ACC112 (cell line): Measurements from ENCODE around the gene CYP4F11.
"Not testable (repeated sequence)": the region's sequence is repeated elsewhere in the genome, so short reads cannot be mapped to it uniquely, and the experiment has no call there.

Experiments
- H2AFZ ChIP-seq: fragments of 200-600 bp; sonication (generic); one replicate; pipeline ENCODE4 v1.6.0; 2017; ENCODE audit warnings: antibody characterized with exemption, low read length; ENCODE audit not compliant: unreplicated experiment
- H3K27ac ChIP-seq: fragments of 200-600 bp; sonication (generic); 2 replicates; pipeline ENCODE4 v1.5.1; 2014; ENCODE audit warnings: low read depth, mild to moderate bottlenecking, antibody characterized with exemption, low read length, moderate library complexity
- H3K27me3 ChIP-seq: fragments of 200-600 bp; sonication (generic); 2 replicates; pipeline ENCODE4 v1.6.1; 2014; ENCODE audit warnings: mild to moderate bottlenecking, antibody characterized with exemption, low read length, moderate library complexity, mixed read lengths; ENCODE audit not compliant: insufficient read depth
- H3K36me3 ChIP-seq: fragments of 200-600 bp; sonication (generic); 2 replicates; pipeline ENCODE4 v1.6.1; 2016; ENCODE audit warnings: mild to moderate bottlenecking, antibody characterized with exemption, low read length, moderate library complexity, mixed read lengths; ENCODE audit not compliant: insufficient read depth
- H3K4me1 ChIP-seq: fragments of 200-600 bp; sonication (generic); one replicate; pipeline ENCODE4 v1.6.1; 2016; ENCODE audit warnings: low read length, mixed read lengths; ENCODE audit not compliant: insufficient read depth, unreplicated experiment, control insufficient read depth
- H3K4me3 ChIP-seq: fragments of 200-600 bp; sonication (generic); 2 replicates; pipeline ENCODE4 v1.5.1; 2014; ENCODE audit warnings: mild to moderate bottlenecking, low read depth, low read length
- H3K79me2 ChIP-seq: fragments of 200-600 bp; sonication (generic); one replicate; pipeline ENCODE4 v1.6.0; 2016; ENCODE audit warnings: low read length; ENCODE audit not compliant: control insufficient read depth, unreplicated experiment, insufficient read depth

Gene CYP4F11

DNA sequence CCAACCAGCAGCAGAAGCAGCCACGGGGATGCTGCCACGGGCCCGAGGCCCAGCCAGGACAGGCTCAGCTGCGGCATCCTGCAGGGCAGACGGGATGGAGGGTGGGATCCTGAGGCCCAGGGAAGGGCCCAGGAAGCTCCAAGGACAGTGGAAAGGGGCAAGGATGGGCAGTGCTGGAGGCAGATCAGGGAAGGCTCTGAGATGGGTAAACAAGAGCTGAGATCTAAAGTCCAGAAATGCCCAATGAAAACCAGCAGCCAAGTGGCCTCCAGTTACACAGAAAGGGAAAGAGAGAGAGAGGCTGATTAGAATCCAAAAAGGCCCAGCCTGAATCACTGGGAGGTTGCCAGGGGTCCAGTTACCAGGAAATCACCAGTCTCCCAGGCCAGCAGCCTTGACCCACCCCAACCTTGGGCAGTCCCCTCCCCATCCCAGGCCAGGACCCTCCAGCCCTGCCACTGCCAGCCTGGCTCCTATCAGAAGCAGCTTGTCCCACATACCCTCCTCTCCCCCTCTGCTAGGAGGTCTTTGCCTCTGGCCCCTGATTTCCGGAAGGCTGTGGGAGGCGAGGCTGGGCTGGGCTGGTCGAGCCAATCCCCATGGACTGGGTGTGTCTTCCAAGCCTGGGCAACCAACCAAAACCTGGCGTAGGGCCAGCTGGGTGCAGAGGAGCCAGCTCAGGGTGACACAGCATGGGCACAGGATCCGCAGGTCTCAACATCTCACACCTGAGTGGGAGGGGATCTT is at the start of gene CYP4F11:
Gene CYP4F11, minus strand, starts transcription at position 198 of the 747 bp plus-strand sequence. Its CDS starts 121 bp downstream, at position 77.
- H3K27me3 ChIP-seq, result peaks cover 14% of the 10 kb centered on the region
- no peaks in the 10 kb centered on the region for H3K4me1 ChIP-seq
- no peak within 1 kb of the TSS for H3K4me3 ChIP-seq
- no peaks in the 10 kb centered on the region for H3K36me3 ChIP-seq
- H2AFZ ChIP-seq, result no peak within 1 kb of the TSS
- H3K79me2 ChIP-seq, result no peaks in the 10 kb centered on the region
- H3K27ac ChIP-seq, result no peak within 1 kb of the TSS

DNA sequence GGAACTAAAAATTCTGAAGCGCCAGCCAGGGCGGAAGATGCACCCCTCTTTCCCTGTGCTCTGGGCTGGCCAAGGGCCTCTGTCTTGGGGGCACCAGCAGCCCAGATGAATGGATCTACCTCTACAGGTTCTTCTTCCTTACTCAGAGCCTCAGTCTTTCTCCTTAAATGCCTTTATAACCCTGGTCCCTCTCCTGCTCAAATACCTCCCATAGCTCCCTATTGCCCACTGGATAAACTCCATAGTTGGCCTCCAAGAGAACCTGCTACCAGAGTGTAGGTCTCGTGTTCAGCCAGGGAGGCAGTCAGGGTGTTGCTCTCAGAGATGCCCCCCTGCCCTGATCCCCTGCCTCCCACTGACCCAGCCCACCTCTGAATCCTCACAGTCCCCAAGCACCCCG is 45.0 kb upstream of the CYP4F11 start:
- no peaks in the 10 kb centered on the region for H3K79me2 ChIP-seq
- no peaks in the 10 kb centered on the region for H3K4me1 ChIP-seq
- H3K27me3 ChIP-seq, result peaks cover 21% of the 10 kb centered on the region
- no peak overlapping the region for H2AFZ ChIP-seq
- no peak overlapping the region for H3K27ac ChIP-seq
- no peak overlapping the region for H3K4me3 ChIP-seq
- no peaks in the 10 kb centered on the region for H3K36me3 ChIP-seq

GRCh38 chr19:15977690-15978089 is 43.4 kb upstream of the CYP4F11 start:
- Histone ChIP-seq H3K79me2 (no peaks in the 10 kb centered on the region), H3K4me1 (no peaks in the 10 kb centered on the region), H3K4me3 (no peak overlapping the region), H3K27ac (no peak overlapping the region), H3K27me3 (peaks cover 23% of the 10 kb centered on the region), H2AFZ (no peak overlapping the region), H3K36me3 (no peaks in the 10 kb centered on the region)

GRCh38 chr19:15976836-15977689 is 42.7 kb upstream of the CYP4F11 start:
- H3K4me3 ChIP-seq, result no peak overlapping the region
- H3K27me3 ChIP-seq, result peaks cover 23% of the 10 kb centered on the region
- H3K36me3 ChIP-seq, result no peaks in the 10 kb centered on the region
- no peaks in the 10 kb centered on the region for H3K4me1 ChIP-seq
- H2AFZ ChIP-seq, result no peak overlapping the region
- no peaks in the 10 kb centered on the region for H3K79me2 ChIP-seq
- H3K27ac ChIP-seq, result no peak overlapping the region

DNA sequence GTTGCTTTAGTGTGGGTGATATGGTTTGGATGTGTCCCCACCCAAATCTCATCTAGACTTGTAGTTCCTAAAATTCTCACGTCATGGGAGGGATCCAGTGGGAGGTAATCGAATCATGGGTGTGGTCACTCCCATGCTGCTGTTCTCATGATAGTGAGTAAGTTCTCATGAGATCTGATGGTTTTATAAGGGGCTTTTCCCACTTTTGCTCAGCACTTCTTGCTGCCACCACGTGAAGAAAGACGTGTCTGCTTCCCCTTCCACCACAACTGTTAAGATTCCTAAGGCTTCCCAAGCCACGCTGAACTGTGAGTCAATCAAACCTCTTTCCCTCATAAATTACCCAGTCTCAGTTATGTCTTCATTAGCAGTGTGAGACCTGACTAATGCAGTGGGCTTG is 40.5 kb upstream of the CYP4F11 start:
- Histone ChIP-seq H3K4me3 (no peak overlapping the region), H3K79me2 (no peaks in the 10 kb centered on the region), H2AFZ (no peak overlapping the region), H3K36me3 (no peaks in the 10 kb centered on the region), H3K27ac (no peak overlapping the region), H3K4me1 (no peaks in the 10 kb centered on the region), H3K27me3 (peaks cover 23% of the 10 kb centered on the region)

- not testable (repeated sequence) for H2AFZ ChIP-seq, H3K27ac ChIP-seq, H3K79me2 ChIP-seq
Measured at GRCh38 chr19:15972043-15972442, 37.7 kb upstream of the CYP4F11 start.

GRCh38 chr19:15971224-15971780 is 37.0 kb upstream of the CYP4F11 start:
- Histone ChIP-seq H3K27ac (no peak overlapping the region), H3K36me3 (no peaks in the 10 kb centered on the region), H3K79me2 (no peaks in the 10 kb centered on the region), H3K4me1 (no peaks in the 10 kb centered on the region), H2AFZ (no peak overlapping the region), H3K27me3 (peaks cover 15% of the 10 kb centered on the region; the same call in 1 of the 2 replicates), H3K4me3 (no peak overlapping the region)

More at GRCh38 chr19:15972043-15972442, 37.7 kb upstream of the CYP4F11 start:
- not testable (repeated sequence) for H3K36me3 ChIP-seq, H3K4me3 ChIP-seq, H3K4me1 ChIP-seq
- H3K27me3 ChIP-seq, result peaks cover 15% of the 10 kb centered on the region; the same call in 1 of the 2 replicates

DNA sequence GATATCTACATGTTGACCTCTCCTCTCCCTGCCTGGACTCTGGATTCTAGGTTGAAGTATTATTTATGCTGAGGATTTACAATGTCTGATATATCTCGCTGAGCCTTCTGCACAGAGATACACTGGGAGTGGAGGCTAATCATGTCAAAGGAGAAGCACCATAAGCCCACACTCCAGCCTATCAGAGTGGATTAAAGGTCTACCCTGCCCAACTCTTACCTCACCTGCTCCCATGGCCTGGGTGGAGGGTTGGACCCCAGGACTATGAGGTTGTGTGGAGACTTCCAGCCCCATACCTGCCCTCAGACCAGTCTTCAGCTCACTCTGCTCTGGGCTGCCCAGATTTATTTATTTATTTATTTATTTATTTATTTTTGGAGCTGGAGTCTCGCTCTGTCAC is 29.9 kb upstream of the CYP4F11 start:
- H3K27ac ChIP-seq, result no peak overlapping the region
- H3K27me3 ChIP-seq, result no peaks in the 10 kb centered on the region
- no peaks in the 10 kb centered on the region for H3K4me1 ChIP-seq
- no peak overlapping the region for H2AFZ ChIP-seq
- no peak overlapping the region for H3K4me3 ChIP-seq
- no peaks in the 10 kb centered on the region for H3K36me3 ChIP-seq
- H3K79me2 ChIP-seq, result no peaks in the 10 kb centered on the region

GRCh38 chr19:15962319-15962718 is 28.0 kb upstream of the CYP4F11 start:
- Histone ChIP-seq H3K79me2 (no peaks in the 10 kb centered on the region), H3K27me3 (0 out of 2 replicates have a peak, but pooled peaks cover 4% of the 10 kb centered on the region), H2AFZ (no peak overlapping the region), H3K36me3 (no peaks in the 10 kb centered on the region), H3K4me1 (no peaks in the 10 kb centered on the region), H3K4me3 (no peak overlapping the region), H3K27ac (no peak overlapping the region)

- no peak overlapping the region for H3K27ac ChIP-seq
- no peaks in the 10 kb centered on the region for H3K79me2 ChIP-seq
- H3K4me1 ChIP-seq, result no peaks in the 10 kb centered on the region
- H3K27me3 ChIP-seq, result 0 out of 2 replicates have a peak, but pooled peaks cover 16% of the 10 kb centered on the region
- H2AFZ ChIP-seq, result no peak overlapping the region
- H3K4me3 ChIP-seq, result no peak overlapping the region
- no peaks in the 10 kb centered on the region for H3K36me3 ChIP-seq
Measured at GRCh38 chr19:15954820-15955219, 20.5 kb upstream of the CYP4F11 start.
